Hematopoietic multipotent progenitor cell treated with erythropoietin and hydrocortisone succinate and interleukin-3 and kit ligand, for 15 days (in vitro differentiated cells): Measurements from ENCODE around the gene NTHL1.

ENCODE experiments used
- DNase-seq: peaks from one replicate; pipeline ENCODE4 v3.0.0-alpha.2; 2015; ENCODE audit warnings: low spot score

NTHL1 gene

GRCh38 chr16:2063861-2064260 lies 16.2 kb upstream of the NTHL1 start:
- DNase-seq = no peak

GRCh38 chr16:2062801-2063200 lies 15.2 kb upstream of the NTHL1 start:
- DNase-seq = no peak

GRCh38 chr16:2061526-2061925 lies 13.9 kb upstream of the NTHL1 start:
- no peak for DNase-seq

- no peak for DNase-seq
Observed at GRCh38 chr16:2061023-2061422, 13.4 kb upstream of the NTHL1 start.

- DNase-seq = no peak
Observed at GRCh38 chr16:2060346-2060745, 12.7 kb upstream of the NTHL1 start.

- DNase-seq = no peak
Observed at GRCh38 chr16:2058872-2059271, 11.2 kb upstream of the NTHL1 start.

- no peak for DNase-seq
Observed at GRCh38 chr16:2058420-2058819, 10.8 kb upstream of the NTHL1 start.

GRCh38 chr16:2057438-2057837 lies 9.8 kb upstream of the NTHL1 start:
- DNase-seq = no peak

GRCh38 chr16:2056681-2057407 lies 9.2 kb upstream of the NTHL1 start:
- DNase-seq = no peak

GRCh38 chr16:2056077-2056476 lies 8.4 kb upstream of the NTHL1 start:
- no peak for DNase-seq

- no peak for DNase-seq
Observed at GRCh38 chr16:2054543-2055245, 7.1 kb upstream of the NTHL1 start.

GRCh38 chr16:2053897-2054296 lies 6.3 kb upstream of the NTHL1 start:
- DNase-seq = no peak

- no peak for DNase-seq
Observed at GRCh38 chr16:2053211-2053610, 5.6 kb upstream of the NTHL1 start.

GRCh38 chr16:2048116-2048543 lies 496 bp upstream of the NTHL1 start:
- peak; percentile 24 for DNase-seq

- DNase-seq = no peak
Observed at GRCh38 chr16:2046893-2047329, 723 bp downstream of the NTHL1 start.

GRCh38 chr16:2045965-2046892 lies 1.4 kb downstream of the NTHL1 start:
- DNase-seq = no peak

GRCh38 chr16:2044541-2044940 lies 3.1 kb downstream of the NTHL1 start:
- no peak for DNase-seq

- DNase-seq = no peak
Observed at GRCh38 chr16:2043667-2044451, 3.8 kb downstream of the NTHL1 start.

GRCh38 chr16:2042986-2043666 lies 4.5 kb downstream of the NTHL1 start:
- no peak for DNase-seq

GRCh38 chr16:2042171-2042985 lies 5.3 kb downstream of the NTHL1 start:
- DNase-seq = no peak
